Tibial nerve (tissue), 4 donors: Measurements from ENCODE around the gene FAM222A. TPM values are rescaled to one million over a fixed set of nuclear protein-coding genes. Genes with fewer than 3 reads are reported as not detected.

ENCODE experiments used
- DNase-seq, 2 donors: peaks; one replicate each; pipeline ENCODE4 v3.0.0-alpha.2; 2019; ENCODE audit warnings: low spot score in 2 of 2
- H3K27ac ChIP-seq, 4 donors: fragments of 200-600 bp; sonication (generic) in 3 of 4; one replicate each; pipeline ENCODE4 v1.5.1; 2017 to 2019; ENCODE audit warnings: mild to moderate bottlenecking in 1 of 4
- H3K27me3 ChIP-seq, 2 donors: fragments of 200-600 bp; sonication (generic) in 1 of 2; one replicate each; pipeline versions ENCODE4 v1.5.1 to v1.6.0; 2017 to 2019
- H3K36me3 ChIP-seq, 3 donors: fragments of 200-600 bp; sonication (generic); one replicate each; pipeline ENCODE4 v1.5.1; 2018 to 2019
- H3K4me1 ChIP-seq, 4 donors: fragments of 200-600 bp; sonication (generic) in 3 of 4; one replicate each; pipeline ENCODE4 v1.5.1; 2017 to 2019
- H3K4me3 ChIP-seq, 4 donors: fragments of 200-600 bp; sonication (generic) in 3 of 4; one replicate each; pipeline ENCODE4 v1.5.1; 2017 to 2019; ENCODE audit warnings: mild to moderate bottlenecking in 1 of 4, moderate library complexity in 1 of 4
- H3K9me3 ChIP-seq, 4 donors: fragments of 200-600 bp; sonication (generic) in 3 of 4; one replicate each; pipeline ENCODE4 v1.5.1; 2017 to 2019
- EP300 ChIP-seq, 2 donors: sonication (generic); formaldehyde crosslinking; IDR thresholded peaks; one replicate each; pipeline ENCODE4 v1.6.1; 2017; ENCODE audit warnings: antibody characterized with exemption in 2 of 2, mild to moderate bottlenecking in 1 of 2
- POLR2A ChIP-seq, 2 donors: fragments of 450-650 bp; IDR thresholded peaks; one replicate each; pipeline ENCODE4 v1.6.1; 2017; ENCODE audit warnings: antibody characterized with exemption in 2 of 2, mild to moderate bottlenecking in 2 of 2, moderate library complexity in 2 of 2
- WGBS, 2 donors: methylation state at CpG; one replicate each; pipeline ENCODE4 v1.1.5; 2018; 5-methylcytosine and 5-hydroxymethylcytosine counted together
- total RNA-seq, 4 donors: library from RNA; depleted of rRNA; stranded (reverse); fragments of >200 nt; gene quantifications; one replicate each; pipeline ENCODE4 v1.1.0, GENCODE V29; 2016
- TF ChIP-seq, protein P1 (sequence below), 5 experiments: fragments of 200-600 bp in 3 of 5; fragments of 450-650 bp in 2 of 5; sonication (generic) in 3 of 5; IDR thresholded peaks; one replicate each; pipeline ENCODE4 v1.5.1; 2016 to 2019; ENCODE audit warnings: antibody characterized with exemption in 5 of 5, mild to moderate bottlenecking in 3 of 5, moderate library complexity in 2 of 5

The FAM222A gene
- total RNA-seq, 4 donors from 2014 or later, result 1.3 to 3.3 (median 1.9) TPM

GRCh38 chr12:109711596-109712461 lies 1.8 kb upstream of the FAM222A start:
- no peak for DNase-seq
- 30 to 31% methylated on average over 28 to 37 of the region's 37 CpGs for WGBS, 2 donors
- H3K4me3 ChIP-seq, result no peak overlapping the region
- peaks cover 0 to 58% of the 10 kb centered on the region in 2 donors for H3K27me3 ChIP-seq
- H3K4me1 ChIP-seq, result peaks cover 0 to 31% (median 2%) of the 10 kb centered on the region in 4 donors
- H3K27ac ChIP-seq, result no peak overlapping the region
- no peaks in the 10 kb centered on the region for H3K36me3 ChIP-seq
- TF ChIP-seq EP300 (IDR thresholded peaks at IDR 0.05), result no peak
- TF ChIP-seq POLR2A (IDR thresholded peaks at IDR 0.05), result no peak
- TF ChIP-seq, protein P1, sequence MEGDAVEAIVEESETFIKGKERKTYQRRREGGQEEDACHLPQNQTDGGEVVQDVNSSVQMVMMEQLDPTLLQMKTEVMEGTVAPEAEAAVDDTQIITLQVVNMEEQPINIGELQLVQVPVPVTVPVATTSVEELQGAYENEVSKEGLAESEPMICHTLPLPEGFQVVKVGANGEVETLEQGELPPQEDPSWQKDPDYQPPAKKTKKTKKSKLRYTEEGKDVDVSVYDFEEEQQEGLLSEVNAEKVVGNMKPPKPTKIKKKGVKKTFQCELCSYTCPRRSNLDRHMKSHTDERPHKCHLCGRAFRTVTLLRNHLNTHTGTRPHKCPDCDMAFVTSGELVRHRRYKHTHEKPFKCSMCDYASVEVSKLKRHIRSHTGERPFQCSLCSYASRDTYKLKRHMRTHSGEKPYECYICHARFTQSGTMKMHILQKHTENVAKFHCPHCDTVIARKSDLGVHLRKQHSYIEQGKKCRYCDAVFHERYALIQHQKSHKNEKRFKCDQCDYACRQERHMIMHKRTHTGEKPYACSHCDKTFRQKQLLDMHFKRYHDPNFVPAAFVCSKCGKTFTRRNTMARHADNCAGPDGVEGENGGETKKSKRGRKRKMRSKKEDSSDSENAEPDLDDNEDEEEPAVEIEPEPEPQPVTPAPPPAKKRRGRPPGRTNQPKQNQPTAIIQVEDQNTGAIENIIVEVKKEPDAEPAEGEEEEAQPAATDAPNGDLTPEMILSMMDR (IDR thresholded peaks at IDR 0.05), result no peak
- H3K9me3 ChIP-seq, result no peaks in the 10 kb centered on the region

DNA sequence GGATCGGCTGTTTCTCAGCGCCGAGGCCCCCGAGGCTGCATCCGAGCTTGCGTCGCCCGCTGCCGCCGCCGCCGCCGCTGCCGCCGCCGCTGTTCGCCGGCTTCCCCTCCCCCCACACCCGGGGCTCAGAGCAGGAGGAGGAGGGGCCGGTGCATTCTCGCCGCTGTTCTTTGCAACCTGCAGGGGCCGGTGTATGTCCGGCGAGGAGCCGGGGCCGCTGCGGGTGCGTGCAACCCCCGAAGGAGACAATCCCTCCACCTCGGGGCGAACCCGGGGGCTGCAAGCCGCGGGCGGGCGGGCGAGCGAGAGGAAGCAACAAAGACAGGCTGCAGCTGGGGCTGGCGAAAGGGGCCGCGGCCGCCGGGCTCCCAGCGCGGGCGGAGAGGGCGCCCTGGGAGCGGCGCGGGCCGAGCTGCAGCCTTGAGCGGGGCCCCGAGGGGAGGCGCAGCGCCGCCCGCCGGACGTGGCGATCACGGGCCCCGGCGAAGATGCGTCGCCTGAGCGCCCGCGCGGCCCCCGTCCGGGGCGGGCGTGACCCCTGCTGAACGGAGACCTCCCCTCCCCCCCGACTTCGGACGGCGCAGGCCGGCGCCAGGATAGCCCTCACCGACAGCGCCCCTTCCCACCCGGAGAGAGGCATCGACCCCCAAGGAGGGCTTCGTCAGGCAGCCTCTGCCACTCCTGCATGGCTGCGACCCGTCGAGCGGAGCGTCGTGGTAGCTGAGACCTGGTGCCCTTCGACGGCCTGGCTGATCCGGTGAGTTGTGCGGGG lies 702 bp downstream of the FAM222A start:
- Histone ChIP-seq H3K27ac (peak overlapping the region; percentile 45 to 87 (median 72)), H3K4me3 (peak overlapping the region; percentile 49 to 77 (median 64)), H3K4me1 (peaks cover 0 to 56% (median 2%) of the 10 kb centered on the region in 4 donors), H3K36me3 (no peaks in the 10 kb centered on the region), H3K9me3 (no peaks in the 10 kb centered on the region), H3K27me3 (peaks cover 0 to 58% of the 10 kb centered on the region in 2 donors)
- 16% methylated on average over 9 of the region's 96 CpGs; no CpG with 5 or more reads in 1 of the 2 donors for WGBS, 2 donors
- DNase-seq, result peak in 1 of 2 donors; percentile 31
- TF ChIP-seq, protein P1 (IDR thresholded peaks at IDR 0.05), result peak in 4 of 5 experiments; percentile 25 to 53 (median 44)
- TF ChIP-seq EP300 (IDR thresholded peaks at IDR 0.05) (no peak), POLR2A (IDR thresholded peaks at IDR 0.05) (no peak)

GRCh38 chr12:109714913-109715244 lies 1.3 kb downstream of the FAM222A start:
- H3K27me3 ChIP-seq, result peaks cover 0 to 56% of the 10 kb centered on the region in 2 donors
- H3K36me3 ChIP-seq, result no peaks in the 10 kb centered on the region
- no peak for TF ChIP-seq EP300 (IDR thresholded peaks at IDR 0.05)
- TF ChIP-seq, protein P1 (IDR thresholded peaks at IDR 0.05), result no peak
- WGBS, 2 donors, result 8 to 19% methylated on average over 9 to 10 of the region's 13 CpGs
- DNase-seq, result no peak
- H3K4me3 ChIP-seq, result peak overlapping the region; percentile 49 to 77 (median 64)
- H3K4me1 ChIP-seq, result peaks cover 0 to 62% (median 5%) of the 10 kb centered on the region in 4 donors
- peak overlapping the region; percentile 45 to 87 (median 72) for H3K27ac ChIP-seq
- no peaks in the 10 kb centered on the region for H3K9me3 ChIP-seq

DNA sequence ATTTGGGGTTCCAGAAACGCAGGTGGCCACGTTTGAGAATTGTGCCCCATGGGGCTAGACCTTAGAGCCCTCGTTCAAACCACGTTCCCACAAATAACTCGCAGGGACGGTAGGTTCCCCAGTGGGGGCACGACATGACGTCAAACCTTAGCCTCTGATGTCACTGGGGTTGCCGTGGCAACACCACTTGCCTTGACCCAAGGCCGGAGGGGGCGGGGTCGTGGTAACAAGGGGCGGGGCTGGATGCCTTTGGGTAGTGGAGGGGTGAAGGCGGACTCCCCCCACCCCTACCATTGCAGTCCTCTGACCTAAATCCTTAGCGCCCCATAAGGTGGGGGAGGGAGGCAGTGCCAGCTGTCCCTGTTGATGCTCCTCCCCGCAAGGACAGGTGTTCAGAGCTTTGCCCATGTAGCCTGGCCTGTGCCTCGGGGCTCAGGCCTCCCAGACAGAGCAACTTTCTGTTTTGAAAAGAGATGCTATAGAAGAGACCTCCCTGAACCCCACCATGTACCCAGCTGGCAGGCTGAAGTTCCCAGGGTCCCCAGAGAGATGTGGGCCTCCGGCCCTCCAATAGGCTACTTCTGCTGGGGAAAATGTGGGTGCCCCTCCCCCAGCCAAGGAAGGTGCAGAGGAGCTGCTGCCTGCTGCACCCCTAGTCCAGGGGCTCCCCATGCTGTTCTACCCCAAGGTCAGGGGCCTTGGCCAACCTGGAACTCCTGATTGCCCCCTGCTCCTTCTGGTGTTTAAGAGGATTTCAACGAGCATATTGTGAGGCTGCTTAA lies 1.9 kb downstream of the FAM222A start:
- H3K27me3 ChIP-seq, result peaks cover 0 to 50% of the 10 kb centered on the region in 2 donors
- no peaks in the 10 kb centered on the region for H3K36me3 ChIP-seq
- TF ChIP-seq EP300 (IDR thresholded peaks at IDR 0.05) (peak in 1 of 2 donors; percentile 16), POLR2A (IDR thresholded peaks at IDR 0.05) (no peak)
- no peaks in the 10 kb centered on the region for H3K9me3 ChIP-seq
- peak overlapping the region; percentile 45 to 87 (median 68) for H3K27ac ChIP-seq
- WGBS, 2 donors, result 31 to 40% methylated on average over 15 to 19 of the region's 19 CpGs
- H3K4me3 ChIP-seq, result peak overlapping the region in 1 of 4 donors; percentile 77
- peaks cover 0 to 68% (median 10%) of the 10 kb centered on the region in 4 donors for H3K4me1 ChIP-seq
- DNase-seq, result no peak

DNA sequence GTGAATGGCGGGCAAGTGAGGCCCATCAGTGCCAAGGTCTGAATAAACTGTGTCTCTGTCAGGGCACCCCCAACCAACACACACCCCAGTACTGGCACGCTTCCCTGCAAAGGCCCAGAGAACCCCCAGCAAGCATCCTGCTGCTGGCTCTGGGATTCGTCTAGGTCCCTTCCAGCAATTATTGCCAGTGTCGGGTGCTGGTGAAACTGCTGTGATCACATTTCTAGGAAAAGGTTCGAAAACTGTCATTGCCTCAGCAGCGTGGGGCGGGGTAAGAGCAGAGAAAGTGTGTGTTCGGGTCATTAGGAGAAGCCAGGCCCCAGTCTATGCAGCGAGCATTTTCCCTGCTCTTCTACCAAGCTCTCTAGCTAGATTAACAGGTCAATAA lies 2.5 kb downstream of the FAM222A start:
- TF ChIP-seq, protein P1 (IDR thresholded peaks at IDR 0.05), result no peak
- TF ChIP-seq EP300 (IDR thresholded peaks at IDR 0.05) (no peak), POLR2A (IDR thresholded peaks at IDR 0.05) (no peak)
- Histone ChIP-seq H3K27ac (peak overlapping the region; percentile 45 to 87 (median 68)), H3K4me1 (peaks cover 0 to 74% (median 12%) of the 10 kb centered on the region in 4 donors), H3K27me3 (peaks cover 0 to 44% of the 10 kb centered on the region in 2 donors), H3K36me3 (no peaks in the 10 kb centered on the region), H3K4me3 (peak overlapping the region in 1 of 4 donors; percentile 8), H3K9me3 (no peaks in the 10 kb centered on the region)
- no peak for DNase-seq
- WGBS, 2 donors, result 53 to 56% methylated on average over 9 of the region's 9 CpGs
